Skeletal muscle satellite cell (primary cell): ENCODE measurements around the gene STAT3.
"Not testable (repeated sequence)": the region's sequence is repeated elsewhere in the genome, so short reads cannot be mapped to it uniquely, and the experiment has no call there.

Source experiments
- H3K27me3 ChIP-seq: 2 replicates; pipeline ENCODE4 v1.7.0; 2013; ENCODE audit warnings: low read length; ENCODE audit not compliant: control insufficient read depth, insufficient read depth
- H3K36me3 ChIP-seq: 2 replicates; pipeline ENCODE4 v1.7.0; 2013; ENCODE audit warnings: mild to moderate bottlenecking, control low read depth, low read length; ENCODE audit not compliant: insufficient read depth
- H3K4me1 ChIP-seq: 2 replicates; pipeline ENCODE4 v1.7.0; 2013; ENCODE audit warnings: low read length; ENCODE audit not compliant: control insufficient read depth, insufficient read depth
- H3K4me2 ChIP-seq: 2 replicates; pipeline ENCODE4 v1.7.0; 2013; ENCODE audit warnings: mild to moderate bottlenecking, low read length
- H3K4me3 ChIP-seq: 2 replicates; pipeline ENCODE4 v1.7.0; 2013; ENCODE audit warnings: low read length
- H3K9ac ChIP-seq: 2 replicates; pipeline ENCODE4 v1.7.0; 2013; ENCODE audit warnings: mild to moderate bottlenecking, low read depth, low read length, moderate library complexity
- H3K9me3 ChIP-seq: replicated peaks from 2 replicates; pipeline ENCODE4 v1.7.0; 2013; ENCODE audit warnings: mild to moderate bottlenecking, control low read depth, low read length

STAT3 gene

DNA sequence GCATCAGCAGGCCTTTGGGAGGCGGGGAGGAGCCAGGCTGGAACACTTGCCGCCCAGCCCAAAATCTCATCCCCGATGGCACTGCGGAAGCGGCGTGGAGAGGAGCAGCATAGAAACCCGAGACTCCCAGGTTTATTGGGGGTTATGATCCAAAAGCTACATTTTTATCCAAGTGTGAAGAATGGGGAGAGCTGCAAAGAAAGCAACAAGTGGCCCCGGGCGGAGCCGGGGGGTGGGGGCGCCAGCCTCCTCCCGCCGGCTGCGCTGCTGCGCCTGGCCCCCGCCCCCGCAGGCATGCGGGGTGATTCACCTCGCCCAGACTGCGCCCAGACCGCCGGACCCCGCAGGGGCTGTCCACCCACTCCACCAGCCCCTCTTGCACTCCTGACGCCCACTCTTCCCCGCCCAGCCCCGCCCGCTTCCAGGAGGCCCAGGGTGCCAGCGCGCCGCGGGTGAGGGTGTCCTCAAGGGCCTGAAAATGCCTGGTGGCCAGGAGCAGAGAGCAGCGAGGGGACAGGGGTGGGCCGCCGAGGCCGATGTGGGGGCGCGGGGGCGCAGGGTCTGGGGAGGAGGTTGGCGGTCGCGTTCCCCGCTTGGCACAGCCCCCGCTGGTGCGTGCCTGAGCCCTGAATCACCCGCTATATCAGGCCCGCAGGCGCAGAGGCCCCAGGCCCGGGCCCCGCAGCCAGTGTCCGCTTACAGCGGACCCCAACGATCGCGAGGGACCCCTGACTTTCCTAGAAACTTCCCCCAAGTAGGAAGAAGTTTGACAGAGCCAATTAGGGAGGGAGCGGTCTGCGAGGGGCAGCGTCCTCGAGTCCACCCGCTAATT lies 33.5 kb upstream of the STAT3 start:
- no peaks in the 10 kb centered on the region for H3K27me3 ChIP-seq

DNA sequence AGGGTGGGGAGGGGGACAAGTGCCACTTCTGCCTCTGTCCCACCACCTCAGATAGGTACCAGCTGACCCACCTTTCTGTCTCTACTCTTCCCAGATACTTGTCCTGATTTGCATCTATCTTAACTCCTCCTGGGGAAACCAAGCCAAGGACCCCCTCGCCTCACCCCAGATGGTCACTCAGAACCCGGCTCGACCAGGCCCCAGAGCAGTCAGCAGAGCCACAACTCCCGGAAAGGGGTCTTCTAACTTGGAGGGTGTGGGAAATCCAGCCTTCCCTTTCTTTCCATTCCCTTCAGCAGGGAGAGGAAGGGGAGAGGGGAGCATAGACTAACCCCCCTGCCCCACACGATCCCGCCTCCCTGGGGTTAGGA lies 32.9 kb upstream of the STAT3 start:
- no peaks in the 10 kb centered on the region for H3K9me3 ChIP-seq
- H3K4me3 ChIP-seq = peak overlapping the region; percentile 100
- H3K4me1 ChIP-seq = peaks cover 36% of the 10 kb centered on the region
- peaks cover 17% of the 10 kb centered on the region for H3K36me3 ChIP-seq
- H3K4me2 ChIP-seq = peak overlapping the region; percentile 83
- H3K9ac ChIP-seq = peak overlapping the region; percentile 98
- no peaks in the 10 kb centered on the region for H3K27me3 ChIP-seq

More for the DNA sequence above, 33.5 kb upstream of the STAT3 start:
- Histone ChIP-seq H3K4me2 (peak overlapping the region; percentile 83), H3K9me3 (no peaks in the 10 kb centered on the region), H3K4me3 (peak overlapping the region; percentile 100), H3K9ac (peak overlapping the region; percentile 98), H3K36me3 (peaks cover 15% of the 10 kb centered on the region), H3K4me1 (peaks cover 30% of the 10 kb centered on the region)

DNA sequence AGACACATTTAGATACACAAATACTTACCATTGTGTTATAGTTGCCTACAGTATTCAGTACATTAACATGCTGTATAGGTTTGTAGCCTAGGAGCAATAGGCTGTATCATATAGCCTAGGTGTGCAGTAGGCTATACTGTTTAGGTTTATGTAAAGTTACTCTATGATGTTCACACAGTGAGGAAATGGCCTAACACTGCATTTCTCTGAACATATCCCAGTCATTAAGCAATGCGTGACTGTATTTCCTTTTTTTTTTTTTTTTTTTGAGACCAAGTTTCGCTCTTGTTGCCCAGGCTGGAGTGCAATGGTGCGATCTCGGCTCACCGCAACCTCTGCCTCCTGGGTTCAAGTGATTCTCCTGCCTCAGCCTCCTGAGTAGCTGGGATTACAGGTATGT lies 29.7 kb upstream of the STAT3 start:
- not testable (repeated sequence) for H3K9ac ChIP-seq, H3K4me3 ChIP-seq, H3K4me2 ChIP-seq, H3K9me3 ChIP-seq, H3K27me3 ChIP-seq
- Histone ChIP-seq H3K4me1 (peaks cover 54% of the 10 kb centered on the region), H3K36me3 (peaks cover 36% of the 10 kb centered on the region)

DNA sequence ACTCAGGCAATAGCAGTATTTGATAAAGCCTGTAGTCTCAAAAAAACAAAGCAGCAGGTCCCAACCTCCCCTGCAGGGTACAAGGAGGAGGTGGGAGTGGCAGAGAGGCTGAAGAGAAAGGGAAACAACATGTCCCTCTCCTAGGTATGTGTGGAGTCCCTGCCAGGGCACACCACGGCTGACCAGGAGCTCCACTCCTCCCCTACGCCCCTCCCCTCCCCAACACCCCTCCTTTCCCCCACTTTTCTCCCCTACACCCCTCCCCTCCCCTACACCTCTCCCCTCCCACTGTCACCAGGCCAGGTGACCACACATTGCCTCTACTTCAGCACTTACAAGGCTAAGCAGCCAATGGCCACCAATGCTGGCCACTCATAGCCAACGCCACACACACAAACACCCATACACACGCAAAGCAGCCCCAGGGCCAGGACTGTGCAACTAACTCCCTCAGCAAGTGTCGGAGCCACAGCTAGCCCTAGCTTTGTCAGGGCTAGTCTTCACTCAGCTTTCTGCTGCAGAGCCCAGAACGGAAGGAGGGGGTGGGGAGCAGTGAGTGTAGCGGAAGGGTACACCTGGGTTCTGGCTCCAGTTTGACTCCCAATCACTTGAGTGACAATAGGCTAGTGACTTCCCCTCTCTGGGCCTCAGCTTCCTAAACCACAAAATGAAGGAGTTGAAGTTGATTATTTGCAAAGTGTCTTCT lies 26.6 kb upstream of the STAT3 start:
- Histone ChIP-seq H3K36me3 (peaks cover 40% of the 10 kb centered on the region), H3K9me3 (no peaks in the 10 kb centered on the region), H3K4me2 (peak overlapping the region; percentile 12), H3K9ac (no peak overlapping the region), H3K4me3 (no peak overlapping the region), H3K4me1 (peaks cover 64% of the 10 kb centered on the region), H3K27me3 (no peaks in the 10 kb centered on the region)

DNA sequence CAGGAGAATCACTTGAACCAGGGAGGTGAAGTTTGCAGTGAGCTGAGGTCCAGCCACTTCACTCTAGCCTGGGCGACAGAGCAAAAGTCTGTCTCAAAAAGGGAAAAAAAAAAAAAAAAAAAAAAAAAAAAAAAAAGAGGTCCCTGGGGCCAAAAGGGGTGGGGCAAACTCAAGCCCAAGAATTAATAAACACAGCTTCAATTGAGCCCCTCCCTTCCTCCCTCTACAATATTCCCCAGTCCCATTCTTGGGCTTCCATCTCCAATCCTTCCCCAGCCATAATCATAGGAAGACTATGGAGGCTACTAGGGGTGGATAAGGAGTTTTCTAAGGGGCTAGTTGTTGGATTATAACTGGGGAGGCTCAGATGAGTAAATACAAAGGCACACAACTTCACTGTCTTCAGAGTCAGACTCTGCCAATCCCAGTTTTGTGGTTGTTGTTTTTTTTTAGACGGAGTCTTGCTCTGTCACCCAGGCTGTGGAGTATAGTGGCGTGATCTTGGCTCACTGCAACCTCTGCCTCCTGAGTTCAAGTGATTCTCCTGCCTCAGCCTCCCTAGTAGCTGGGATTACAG lies 25.3 kb upstream of the STAT3 start:
- no peaks in the 10 kb centered on the region for H3K27me3 ChIP-seq
- no peak overlapping the region for H3K4me3 ChIP-seq
- no peak overlapping the region for H3K4me2 ChIP-seq
- peaks cover 45% of the 10 kb centered on the region for H3K36me3 ChIP-seq
- no peak overlapping the region for H3K9ac ChIP-seq
- no peaks in the 10 kb centered on the region for H3K9me3 ChIP-seq
- H3K4me1 ChIP-seq = peaks cover 68% of the 10 kb centered on the region

DNA sequence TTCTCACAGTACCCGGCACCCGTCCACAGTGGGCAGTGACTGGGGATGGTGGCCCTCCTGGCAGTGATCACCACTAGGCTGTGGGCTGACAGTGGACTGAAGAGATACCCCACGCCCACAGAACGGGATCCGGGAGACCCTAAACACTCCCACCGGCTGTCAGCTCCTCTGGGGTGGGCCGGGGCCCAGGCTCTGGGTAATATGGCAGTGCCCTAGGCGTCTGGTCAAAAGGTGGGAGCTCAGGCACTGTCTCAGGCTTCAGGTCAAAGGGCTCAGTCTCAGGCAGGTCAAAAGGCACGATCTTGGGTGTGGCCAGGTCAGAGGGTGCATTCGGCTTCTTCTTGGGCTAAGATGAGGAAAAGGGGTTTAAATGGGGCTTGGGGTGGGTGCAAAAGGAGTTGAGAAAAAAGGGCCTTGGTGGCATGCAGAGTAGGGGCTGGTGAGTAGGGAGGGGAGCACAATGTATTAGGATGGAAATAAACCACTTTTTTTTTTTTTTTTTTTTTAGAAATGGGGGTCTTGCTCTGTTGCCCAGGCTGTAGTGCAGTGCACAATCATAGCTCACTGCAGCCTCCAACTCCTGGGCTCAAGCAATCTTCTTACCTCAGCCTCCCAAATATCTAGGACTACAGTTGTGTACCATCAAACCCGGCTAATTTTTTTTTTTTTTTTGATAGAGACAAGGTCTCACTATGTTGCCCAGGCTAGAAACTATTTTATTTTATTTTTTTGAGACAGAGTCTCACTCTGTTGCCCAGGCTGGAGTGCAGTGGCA lies 23.9 kb upstream of the STAT3 start:
- H3K9ac ChIP-seq = peak overlapping the region; percentile 49
- H3K36me3 ChIP-seq = peaks cover 41% of the 10 kb centered on the region
- peaks cover 83% of the 10 kb centered on the region for H3K4me1 ChIP-seq
- no peaks in the 10 kb centered on the region for H3K9me3 ChIP-seq
- H3K27me3 ChIP-seq = no peaks in the 10 kb centered on the region
- H3K4me2 ChIP-seq = peak overlapping the region; percentile 61
- H3K4me3 ChIP-seq = peak overlapping the region; percentile 16

DNA sequence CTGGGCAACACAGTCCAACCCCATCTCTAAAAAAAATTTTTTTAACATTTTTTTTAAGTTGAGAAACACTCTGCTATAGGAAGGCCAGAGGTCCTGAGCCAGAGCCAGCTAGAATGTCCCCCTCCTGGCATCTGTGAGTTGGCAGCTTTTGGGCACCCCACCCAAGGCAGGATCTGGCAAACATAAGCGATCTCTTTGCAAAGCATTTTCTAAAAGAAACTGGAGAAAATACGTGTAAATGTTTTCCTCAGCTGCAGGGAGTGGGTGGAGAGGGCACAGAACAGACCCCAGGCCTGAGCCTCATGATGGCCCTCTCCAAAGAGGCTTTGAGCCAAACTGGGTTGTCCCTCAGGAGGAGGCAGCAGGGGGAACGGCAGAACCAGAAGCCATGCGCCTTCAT lies 23.1 kb upstream of the STAT3 start:
- peak overlapping the region; percentile 16 for H3K4me3 ChIP-seq
- no peaks in the 10 kb centered on the region for H3K27me3 ChIP-seq
- no peaks in the 10 kb centered on the region for H3K9me3 ChIP-seq
- peaks cover 84% of the 10 kb centered on the region for H3K4me1 ChIP-seq
- H3K36me3 ChIP-seq = peaks cover 36% of the 10 kb centered on the region
- peak overlapping the region; percentile 49 for H3K9ac ChIP-seq
- peak overlapping the region; percentile 61 for H3K4me2 ChIP-seq

DNA sequence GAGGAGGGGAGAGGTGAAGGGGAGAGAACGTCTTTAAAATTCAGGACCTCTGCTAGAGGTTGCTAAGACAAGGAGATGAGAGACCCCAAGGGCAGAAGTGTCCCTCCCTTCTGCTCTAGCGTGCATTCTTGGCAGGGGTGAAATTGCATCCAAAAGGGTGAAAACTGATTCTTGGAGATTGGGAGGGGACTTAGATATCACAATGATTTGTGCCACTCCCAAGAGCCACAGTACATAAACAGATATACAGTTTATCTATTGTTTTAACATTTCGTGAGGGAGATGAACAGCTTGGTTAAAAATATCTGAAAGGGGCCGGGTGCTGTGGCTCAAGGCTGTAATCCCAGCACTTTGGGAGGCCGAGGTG lies 22.1 kb upstream of the STAT3 start:
- peak overlapping the region; percentile 77 for H3K4me2 ChIP-seq
- peaks cover 76% of the 10 kb centered on the region for H3K4me1 ChIP-seq
- peak overlapping the region; percentile 54 for H3K4me3 ChIP-seq
- H3K27me3 ChIP-seq = no peaks in the 10 kb centered on the region
- peaks cover 32% of the 10 kb centered on the region for H3K36me3 ChIP-seq
- peak overlapping the region; percentile 23 for H3K9ac ChIP-seq
- H3K9me3 ChIP-seq = no peaks in the 10 kb centered on the region

DNA sequence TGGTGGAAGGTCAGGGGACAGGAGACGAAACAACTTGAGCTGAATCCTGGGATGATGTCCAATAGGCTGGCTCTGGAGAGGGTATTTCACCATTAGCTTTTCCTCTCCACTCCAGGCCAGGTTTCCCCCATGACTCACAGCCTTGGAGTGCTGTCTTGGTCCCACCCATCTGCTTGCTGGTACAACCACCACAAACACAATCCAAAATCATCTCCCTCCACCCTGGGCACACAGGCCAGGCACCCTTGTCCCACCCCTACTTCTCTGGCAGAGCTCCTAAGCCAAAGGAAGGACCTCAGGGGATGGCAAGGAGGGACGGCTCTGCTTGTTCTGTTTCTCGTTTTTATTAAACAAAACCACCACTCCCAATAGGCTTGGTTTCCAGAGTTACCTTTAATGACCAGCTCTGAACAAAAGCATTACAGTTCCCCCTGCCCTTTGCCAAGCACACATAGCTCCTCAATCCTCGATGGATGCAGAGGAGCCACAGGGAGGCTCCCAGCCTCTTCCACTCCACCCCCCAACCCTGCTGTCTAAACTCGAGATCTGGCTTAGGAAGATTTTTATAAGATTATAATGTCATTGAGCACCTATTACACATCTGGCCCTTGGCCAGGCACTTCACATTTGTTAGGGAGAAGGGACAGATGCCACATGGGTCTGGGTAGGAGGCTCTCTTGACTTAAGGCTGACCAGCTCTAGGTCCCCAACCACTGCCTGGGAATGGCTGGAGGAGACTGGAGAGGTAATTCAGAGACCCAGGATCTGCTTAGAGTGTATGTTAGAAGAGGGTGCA lies 21.5 kb upstream of the STAT3 start:
- Histone ChIP-seq H3K36me3 (peaks cover 35% of the 10 kb centered on the region), H3K9me3 (no peaks in the 10 kb centered on the region), H3K4me1 (peaks cover 72% of the 10 kb centered on the region), H3K27me3 (no peaks in the 10 kb centered on the region), H3K4me2 (peak overlapping the region; percentile 77), H3K9ac (peak overlapping the region; percentile 23), H3K4me3 (peak overlapping the region; percentile 54)

DNA sequence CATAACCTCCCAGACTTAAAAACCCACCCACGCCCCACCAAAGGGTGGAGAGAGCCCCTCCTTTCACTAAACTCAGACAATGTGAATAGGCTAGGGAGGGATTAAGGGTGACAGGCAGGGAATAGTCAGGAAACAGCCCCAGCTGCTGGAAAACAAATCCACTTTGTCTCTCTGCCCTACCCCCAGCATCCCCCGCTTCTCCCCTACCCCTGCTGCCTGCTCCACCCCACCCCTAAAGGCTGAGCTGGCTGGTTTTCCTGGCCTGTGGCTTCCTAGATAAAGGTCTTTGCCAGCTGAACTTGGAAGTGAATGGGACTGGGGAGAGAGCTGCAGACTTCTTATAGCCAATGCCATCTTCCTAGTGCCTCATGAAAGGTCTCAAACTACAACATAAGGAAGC lies 19.8 kb upstream of the STAT3 start:
- Histone ChIP-seq H3K36me3 (peaks cover 39% of the 10 kb centered on the region), H3K9me3 (no peaks in the 10 kb centered on the region), H3K4me2 (no peak overlapping the region), H3K4me3 (no peak overlapping the region), H3K4me1 (peaks cover 57% of the 10 kb centered on the region), H3K27me3 (no peaks in the 10 kb centered on the region), H3K9ac (no peak overlapping the region)
